Measurements from ENCODE around the gene STMN1.

Gene STMN1

DNA sequence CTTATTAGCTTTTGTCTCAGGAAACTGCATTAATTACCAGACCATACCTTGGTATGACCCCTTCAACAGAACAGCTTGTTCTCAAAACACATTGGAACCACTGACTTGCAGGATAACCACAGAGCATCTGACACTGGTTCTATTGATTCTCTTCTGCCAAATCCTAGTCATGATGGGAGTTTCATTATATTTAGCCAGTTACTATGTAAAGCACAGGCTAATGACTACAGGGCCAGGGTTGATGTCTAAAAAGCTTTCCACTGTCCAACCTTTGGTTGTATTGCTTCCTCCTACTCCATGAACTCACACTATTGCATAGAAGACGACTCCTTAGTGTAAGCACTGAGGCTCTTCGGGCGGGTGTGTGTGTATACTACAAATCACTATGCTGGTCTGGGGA lies 3.8 kb downstream of the STMN1 start:
- Histone ChIP-seq H3K36me3 (peaks cover 23 to 74% (median 70%) of the 10 kb centered on the region in 11 experiments), H3K9me3 (replicated peaks in 1 of 11) (no peaks in the 10 kb centered on the region), H3K4me1 (peaks cover 28 to 56% (median 42%) of the 10 kb centered on the region in 10 experiments), H3K4me3 (no peak overlapping the region), H3K27ac (no peak overlapping the region; a peak in 1 of 22 replicates), H3K27me3 (no peaks in the 10 kb centered on the region), H3K9ac (peak overlapping the region in 6 of 11 experiments; percentile 16 to 98 (median 34); a peak in 7 of 22 replicates), H3K4me2 (peak overlapping the region in 10 of 11 experiments; percentile 11 to 92 (median 84); a peak in 16 of 22 replicates), H4K20me1 (peaks cover 0 to 79% (median 75%) of the 10 kb centered on the region in 11 experiments; a peak in 15 of 22 replicates)
- no peak for TF ChIP-seq Cebpa-rat (IDR thresholded peaks at IDR 0.05)

GRCh38 chr1:25900219-25900618 lies 6.0 kb downstream of the STMN1 start:
- Histone ChIP-seq H3K36me3 (peaks cover 23 to 92% (median 82%) of the 10 kb centered on the region in 11 experiments), H4K20me1 (peaks cover 0 to 96% (median 75%) of the 10 kb centered on the region in 11 experiments; a peak in 15 of 22 replicates), H3K4me3 (no peak overlapping the region), H3K9me3 (replicated peaks in 1 of 11) (no peaks in the 10 kb centered on the region), H3K9ac (peak overlapping the region in 6 of 11 experiments; percentile 4 to 44 (median 28); a peak in 7 of 22 replicates), H3K27ac (0 out of 22 replicates have a peak overlapping the region, but pooled peaks of 1 of the 11 experiments have one; percentile 5), H3K4me2 (no peak overlapping the region), H3K4me1 (peaks cover 26 to 70% (median 44%) of the 10 kb centered on the region in 10 experiments), H3K27me3 (no peaks in the 10 kb centered on the region)
- TF ChIP-seq Cebpa-rat (IDR thresholded peaks at IDR 0.05): no peak

- Histone ChIP-seq H3K36me3 (peaks cover 23 to 95% (median 83%) of the 10 kb centered on the region in 11 experiments), H4K20me1 (peaks cover 0 to 92% (median 73%) of the 10 kb centered on the region in 11 experiments; a peak in 15 of 22 replicates)
Observed at GRCh38 chr1:25899792-25900191, 6.4 kb downstream of the STMN1 start.

DNA sequence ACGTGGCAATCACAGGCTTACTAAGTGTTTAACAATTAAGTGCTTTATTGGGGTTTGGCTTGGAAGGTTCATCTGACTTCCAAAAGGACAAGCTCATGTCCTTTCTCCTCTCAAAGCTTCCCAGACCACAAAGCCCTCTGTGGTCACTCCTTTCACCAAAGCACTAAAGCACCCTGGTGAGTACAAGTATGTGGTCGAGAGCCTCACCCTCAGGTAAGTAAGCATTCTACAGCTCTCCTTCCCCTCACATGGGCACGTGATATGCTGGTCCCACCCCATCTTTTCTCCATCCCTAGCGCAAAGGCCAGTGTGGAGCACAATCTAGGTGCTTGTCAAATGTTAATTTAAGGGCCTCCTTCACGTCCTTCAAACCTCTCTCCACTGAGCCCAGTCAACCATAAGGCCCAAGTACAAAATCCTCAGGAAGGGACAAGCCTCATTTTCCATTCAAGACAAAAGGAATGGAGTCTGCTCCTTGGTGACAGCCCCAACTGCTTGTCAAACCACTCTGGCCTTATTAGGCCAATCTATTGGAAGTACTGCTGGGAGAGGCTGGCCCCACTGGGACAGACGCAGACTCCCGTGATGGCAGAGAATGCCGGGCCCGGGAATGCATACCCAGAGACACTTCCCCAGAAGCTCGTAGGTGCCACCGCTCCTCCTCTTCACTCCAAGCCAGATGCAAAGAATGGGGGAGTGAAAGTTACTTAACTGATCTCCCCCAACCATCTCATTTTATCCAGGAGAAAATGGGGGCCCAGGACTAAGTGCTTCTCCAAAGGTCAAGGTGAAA lies 7.8 kb downstream of the STMN1 start:
- Histone ChIP-seq H4K20me1 (peaks cover 0 to 78% (median 59%) of the 10 kb centered on the region in 11 experiments; a peak in 15 of 22 replicates), H3K4me2 (peak overlapping the region in 1 of 11 experiments; percentile 32; a peak in 1 of 22 replicates), H3K36me3 (peaks cover 23 to 96% (median 84%) of the 10 kb centered on the region in 11 experiments), H3K27ac (peak overlapping the region in 7 of 11 experiments; percentile 4 to 32 (median 12); a peak in 5 of 22 replicates), H3K4me3 (no peak overlapping the region), H3K9me3 (replicated peaks in 1 of 11) (no peaks in the 10 kb centered on the region), H3K9ac (peak overlapping the region in 7 of 11 experiments; percentile 3 to 34 (median 18); a peak in 7 of 22 replicates), H3K27me3 (no peaks in the 10 kb centered on the region), H3K4me1 (peaks cover 28 to 62% (median 37%) of the 10 kb centered on the region in 10 experiments)
- no peak for TF ChIP-seq Cebpa-rat (IDR thresholded peaks at IDR 0.05)

More at GRCh38 chr1:25899792-25900191, 6.4 kb downstream of the STMN1 start:
- Histone ChIP-seq H3K4me2 (no peak overlapping the region), H3K9ac (peak overlapping the region in 6 of 11 experiments; percentile 2 to 44 (median 26); a peak in 6 of 22 replicates), H3K27ac (no peak overlapping the region), H3K9me3 (replicated peaks in 1 of 11) (no peaks in the 10 kb centered on the region), H3K27me3 (no peaks in the 10 kb centered on the region), H3K4me3 (no peak overlapping the region), H3K4me1 (peaks cover 31 to 74% (median 48%) of the 10 kb centered on the region in 10 experiments)
- no peak for TF ChIP-seq Cebpa-rat (IDR thresholded peaks at IDR 0.05)

DNA sequence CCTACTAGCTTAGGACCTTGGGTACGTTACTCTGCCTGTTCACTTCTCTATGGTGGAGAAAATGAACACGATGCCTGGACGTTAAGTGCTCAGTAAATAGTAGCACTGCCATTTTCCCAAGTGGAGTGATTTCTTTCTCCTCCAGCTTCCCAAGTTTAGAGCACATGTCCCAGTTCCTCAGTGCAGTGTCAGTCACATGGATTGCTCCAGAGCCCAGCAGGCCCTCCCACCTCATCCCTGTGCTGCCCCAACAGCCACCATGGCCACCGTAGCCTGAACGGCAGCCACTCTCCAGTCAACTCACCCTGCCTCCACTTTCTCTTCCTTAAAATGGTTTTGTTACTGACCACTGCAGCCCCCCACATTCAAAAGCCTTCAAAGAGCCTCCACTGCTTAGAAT lies 8.5 kb downstream of the STMN1 start:
- Histone ChIP-seq H3K27ac (peak overlapping the region in 7 of 11 experiments; percentile 4 to 32 (median 13); a peak in 7 of 22 replicates), H3K4me1 (peaks cover 24 to 60% (median 32%) of the 10 kb centered on the region in 10 experiments), H3K27me3 (no peaks in the 10 kb centered on the region), H3K9ac (peak overlapping the region in 6 of 11 experiments; percentile 9 to 34 (median 20); a peak in 6 of 22 replicates), H3K4me3 (no peak overlapping the region), H3K4me2 (peak overlapping the region in 1 of 11 experiments; percentile 32; a peak in 3 of 22 replicates), H3K9me3 (replicated peaks in 1 of 11) (no peaks in the 10 kb centered on the region), H4K20me1 (peaks cover 0 to 72% (median 53%) of the 10 kb centered on the region in 11 experiments; a peak in 15 of 22 replicates), H3K36me3 (peaks cover 23 to 93% (median 80%) of the 10 kb centered on the region in 11 experiments)
- TF ChIP-seq Cebpa-rat (IDR thresholded peaks at IDR 0.05): no peak

DNA sequence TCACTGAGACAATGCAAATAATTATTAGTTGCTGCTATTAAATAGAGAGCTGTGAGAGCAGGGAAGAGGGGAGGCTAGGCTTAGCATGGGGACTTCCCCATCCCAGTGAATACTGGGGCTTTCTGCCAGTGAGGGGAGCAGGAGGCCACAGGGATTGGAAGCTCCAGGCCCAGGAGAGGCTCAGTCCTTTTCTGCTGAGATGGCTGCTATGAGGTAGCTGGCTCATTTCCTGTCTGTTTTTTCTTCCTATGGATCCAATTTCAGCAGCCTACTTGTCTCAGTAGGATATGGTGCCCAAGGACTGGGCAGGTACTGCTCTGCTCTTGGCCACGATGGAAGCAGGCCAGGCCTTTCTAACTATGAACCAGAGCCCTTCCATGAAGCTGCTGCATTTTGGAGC lies 10.0 kb downstream of the STMN1 start:
- Histone ChIP-seq H3K4me1 (peaks cover 15 to 64% (median 35%) of the 10 kb centered on the region in 10 experiments; a peak in 19 of 20 replicates), H3K4me2 (peak overlapping the region in 3 of 11 experiments; percentile 66 to 75 (median 74); a peak in 6 of 22 replicates), H3K27me3 (no peaks in the 10 kb centered on the region), H3K4me3 (no peak overlapping the region), H3K9me3 (replicated peaks in 1 of 11) (no peaks in the 10 kb centered on the region), H3K9ac (peak overlapping the region in 9 of 11 experiments; percentile 2 to 47 (median 21); a peak in 9 of 22 replicates), H4K20me1 (peaks cover 0 to 57% (median 39%) of the 10 kb centered on the region in 11 experiments; a peak in 15 of 22 replicates), H3K27ac (peak overlapping the region in 8 of 11 experiments; percentile 6 to 54 (median 29); a peak in 11 of 22 replicates), H3K36me3 (peaks cover 19 to 86% (median 71%) of the 10 kb centered on the region in 11 experiments)
- TF ChIP-seq Cebpa-rat (IDR thresholded peaks at IDR 0.05): no peak

DNA sequence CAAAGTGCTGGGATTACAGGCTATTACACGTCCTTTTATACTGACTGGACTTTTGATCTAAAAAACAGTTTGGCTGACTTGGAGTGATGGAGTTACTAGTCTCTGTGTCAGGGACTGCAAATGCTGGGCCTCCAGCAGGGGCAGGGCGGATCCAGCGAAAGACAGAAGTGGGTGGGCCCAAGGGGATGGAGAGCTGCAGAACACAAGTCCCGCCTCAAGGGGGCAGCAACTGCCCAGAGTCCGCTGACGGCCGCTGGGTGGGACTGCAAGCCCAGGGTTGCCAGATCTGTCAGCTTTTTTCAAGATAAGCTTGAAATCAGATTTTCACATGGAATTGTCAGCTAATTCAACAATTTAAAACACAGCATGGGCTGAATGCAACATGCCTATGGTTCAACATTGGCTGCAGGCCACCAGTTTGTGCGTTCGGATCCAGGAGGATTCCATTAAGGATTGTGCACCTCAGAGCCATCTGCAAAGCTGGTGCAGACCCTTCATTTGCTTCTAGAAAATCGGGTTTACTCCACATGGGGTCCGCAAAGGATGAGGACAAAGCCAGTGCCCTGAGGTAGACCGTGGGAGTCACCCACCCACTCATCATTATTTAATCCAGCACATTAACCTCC lies 10.7 kb downstream of the STMN1 start:
- no peak overlapping the region for H3K4me3 ChIP-seq
- H3K9ac ChIP-seq: peak overlapping the region in 7 of 11 experiments; percentile 2 to 47 (median 37); a peak in 7 of 22 replicates
- H3K9me3 ChIP-seq (replicated peaks in 1 of 11): no peaks in the 10 kb centered on the region
- peak overlapping the region in 4 of 11 experiments; percentile 20 to 75 (median 70); a peak in 6 of 22 replicates for H3K4me2 ChIP-seq
- H3K27me3 ChIP-seq: no peaks in the 10 kb centered on the region
- TF ChIP-seq Cebpa-rat (IDR thresholded peaks at IDR 0.05): no peak
- H3K27ac ChIP-seq: peak overlapping the region in 8 of 11 experiments; percentile 1 to 54 (median 29); a peak in 7 of 22 replicates
- peaks cover 14 to 84% (median 69%) of the 10 kb centered on the region in 11 experiments for H3K36me3 ChIP-seq
- H3K4me1 ChIP-seq: peaks cover 14 to 60% (median 35%) of the 10 kb centered on the region in 10 experiments; a peak in 19 of 20 replicates
- H4K20me1 ChIP-seq: peaks cover 0 to 49% (median 31%) of the 10 kb centered on the region in 11 experiments; a peak in 15 of 22 replicates

DNA sequence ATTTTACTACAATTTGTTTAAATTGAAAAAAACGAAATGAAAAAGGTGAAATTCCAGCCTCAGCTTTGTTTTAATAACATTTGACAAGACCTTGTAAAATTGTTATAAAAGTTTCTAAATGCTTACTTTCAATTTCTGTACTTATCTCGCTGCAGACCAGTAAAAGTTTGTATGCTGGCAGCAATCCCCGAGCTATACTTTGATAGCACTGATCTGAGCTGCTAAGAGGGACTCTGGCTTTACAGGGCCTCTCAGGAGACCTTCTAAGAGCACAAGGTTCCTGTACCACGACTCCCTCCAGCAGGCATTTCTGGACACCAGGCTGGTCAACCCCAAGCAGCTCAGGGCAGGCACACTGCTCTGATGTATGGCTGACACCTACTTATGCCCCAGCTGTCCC lies 13.1 kb downstream of the STMN1 start:
- Histone ChIP-seq H3K36me3 (peaks cover 0 to 79% (median 60%) of the 10 kb centered on the region in 11 experiments; a peak in 18 of 22 replicates), H3K4me3 (no peak overlapping the region), H3K9me3 (replicated peaks in 1 of 11) (no peaks in the 10 kb centered on the region), H3K27me3 (no peaks in the 10 kb centered on the region), H3K27ac (peak overlapping the region in 4 of 11 experiments; percentile 1 to 41 (median 24); a peak in 3 of 22 replicates), H3K4me2 (peak overlapping the region in 5 of 11 experiments; percentile 7 to 49 (median 32); a peak in 5 of 22 replicates), H3K4me1 (peaks cover 14 to 48% (median 32%) of the 10 kb centered on the region in 10 experiments; a peak in 19 of 20 replicates), H4K20me1 (peaks cover 0 to 26% (median 8%) of the 10 kb centered on the region in 11 experiments; a peak in 12 of 22 replicates), H3K9ac (peak overlapping the region in 4 of 11 experiments; percentile 3 to 40 (median 20); a peak in 1 of 22 replicates)
- no peak for TF ChIP-seq Cebpa-rat (IDR thresholded peaks at IDR 0.05)

All from BLaER1 treated with 17β-estradiol and CSF1 and Interleukin-3, amounts not matched to agents 10 nM and 100 nM (cell line).